ENCODE data around the gene AGPS.

DNA sequence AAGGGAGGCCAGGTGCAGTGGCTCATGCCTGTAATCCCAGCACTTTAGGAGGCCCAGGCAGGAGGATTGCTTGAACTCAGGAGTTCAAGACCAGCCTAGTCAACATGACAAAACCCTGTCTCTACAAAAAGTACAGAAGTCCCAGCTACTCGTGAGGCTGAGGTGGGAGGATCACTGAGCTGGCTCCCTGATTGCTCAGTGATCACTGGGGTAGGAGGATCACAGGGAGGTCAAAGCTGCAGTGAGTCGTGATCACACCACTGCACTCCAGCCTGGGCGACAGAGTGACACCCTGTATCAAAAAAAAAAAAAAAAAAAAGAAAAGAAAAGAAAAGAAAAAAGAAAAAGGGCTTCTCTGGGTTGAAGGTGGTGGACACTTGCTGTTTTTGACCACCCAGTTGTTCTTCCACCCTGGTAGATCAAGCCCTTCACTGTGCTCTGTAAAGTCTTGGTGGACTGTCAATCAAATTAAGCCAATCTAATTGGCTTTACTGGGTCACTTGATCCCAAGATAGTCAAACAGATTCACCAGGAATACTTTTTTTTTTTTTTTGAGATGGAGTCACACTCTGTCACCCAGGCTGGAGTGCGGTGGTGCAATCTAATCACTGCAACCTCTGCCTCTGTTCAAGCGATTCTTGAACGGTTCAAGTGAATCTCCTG, 191.6 kb downstream of the AGPS start:
- TF ChIP-seq TAF1 (IDR thresholded peaks at IDR 0.05; ENCODE audit: borderline replicate concordance, insufficient read depth, low read length): no peak
- TF ChIP-seq POLR2AphosphoS5 (IDR thresholded peaks at IDR 0.05; ENCODE audit: low read depth, low read length): no peak
